ENCODE measurements around the gene ARVCF.
A peak's percentile ranks its signal among the peaks of the same experiment; 100 is the strongest.

The ARVCF gene

GRCh38 chr22:20017622-20017958 lies 967 bp upstream of the ARVCF start:
- no peak for DNase-seq (ENCODE audit: low read depth, low spot score)

GRCh38 chr22:20015971-20016733 lies 471 bp downstream of the ARVCF start:
- DNase-seq (ENCODE audit: low read depth, low spot score), result no peak

GRCh38 chr22:20015187-20015625 lies 1.4 kb downstream of the ARVCF start:
- DNase-seq (ENCODE audit: low read depth, low spot score), result no peak

GRCh38 chr22:20014526-20015186 lies 2.0 kb downstream of the ARVCF start:
- no peak for DNase-seq (ENCODE audit: low read depth, low spot score)

- peak; percentile 88 for DNase-seq (ENCODE audit: low read depth, low spot score)
Measured at GRCh38 chr22:20013382-20013871, 3.2 kb downstream of the ARVCF start.

GRCh38 chr22:20012741-20013331 lies 3.8 kb downstream of the ARVCF start:
- DNase-seq (ENCODE audit: low read depth, low spot score), result no peak

GRCh38 chr22:20011993-20012740 lies 4.5 kb downstream of the ARVCF start:
- no peak for DNase-seq (ENCODE audit: low read depth, low spot score)

GRCh38 chr22:20011123-20011992 lies 5.3 kb downstream of the ARVCF start:
- no peak for DNase-seq (ENCODE audit: low read depth, low spot score)

GRCh38 chr22:20010307-20011122 lies 6.1 kb downstream of the ARVCF start:
- DNase-seq (ENCODE audit: low read depth, low spot score), result no peak

GRCh38 chr22:20009582-20010306 lies 6.9 kb downstream of the ARVCF start:
- DNase-seq (ENCODE audit: low read depth, low spot score), result no peak

GRCh38 chr22:20009018-20009491 lies 7.6 kb downstream of the ARVCF start:
- no peak for DNase-seq (ENCODE audit: low read depth, low spot score)

- no peak for DNase-seq (ENCODE audit: low read depth, low spot score)
Measured at GRCh38 chr22:20008221-20008995, 8.2 kb downstream of the ARVCF start.

GRCh38 chr22:20004464-20004863 lies 12.2 kb downstream of the ARVCF start:
- no peak for DNase-seq (ENCODE audit: low read depth, low spot score)

GRCh38 chr22:20003304-20003703 lies 13.3 kb downstream of the ARVCF start:
- no peak for DNase-seq (ENCODE audit: low read depth, low spot score)

- DNase-seq (ENCODE audit: low read depth, low spot score), result no peak
Measured at GRCh38 chr22:20002636-20003035, 14.0 kb downstream of the ARVCF start.

GRCh38 chr22:20002128-20002527 lies 14.5 kb downstream of the ARVCF start:
- no peak for DNase-seq (ENCODE audit: low read depth, low spot score)

- DNase-seq (ENCODE audit: low read depth, low spot score), result no peak
Measured at GRCh38 chr22:20001082-20001638, 15.5 kb downstream of the ARVCF start.
